GM12873 (cell line): ENCODE data around the gene IGF1.

Experiments used
- CTCF ChIP-seq: IDR thresholded peaks from 2 replicates; pipeline ENCODE4 v1.5.1; 2012; ENCODE audit warnings: low read depth, mild to moderate bottlenecking, moderate library complexity, low read length, control low read depth; ENCODE audit not compliant: insufficient read depth; ENCODE audit errors: missing control alignments

The IGF1 gene

GRCh38 chr12:102497743-102498142, 17.4 kb upstream of the IGF1 start:
- no peak for TF ChIP-seq CTCF

GRCh38 chr12:102496591-102496990, 16.2 kb upstream of the IGF1 start:
- TF ChIP-seq CTCF = no peak

- no peak for TF ChIP-seq CTCF
Observed at GRCh38 chr12:102487226-102487625, 6.9 kb upstream of the IGF1 start.

- TF ChIP-seq CTCF = no peak
Observed at GRCh38 chr12:102486153-102486552, 5.8 kb upstream of the IGF1 start.

GRCh38 chr12:102484428-102484958, 4.1 kb upstream of the IGF1 start:
- TF ChIP-seq CTCF = peak; percentile 84

- TF ChIP-seq CTCF = no peak
Observed at GRCh38 chr12:102484017-102484416, 3.7 kb upstream of the IGF1 start.

GRCh38 chr12:102483466-102483865, 3.1 kb upstream of the IGF1 start:
- TF ChIP-seq CTCF = no peak
